HG03378 (cell line): ENCODE data around the gene SNCA.

Experiments used
- ATAC-seq: cut with Tn5 transposase; IDR thresholded peaks from one replicate; pipeline ENCODE4 v1.9.1; 2021; ENCODE audit warnings: mild to moderate bottlenecking, moderate library complexity; ENCODE audit not compliant: unreplicated experiment

The SNCA gene

GRCh38 chr4:89836897-89837384 is at the start of gene SNCA:
SNCA (minus strand) TSS chr4:89837161; CDS start chr4:89835667, 1,494 bp downstream.
- ATAC-seq, result no peak

- ATAC-seq, result no peak
These were observed 42.3 kb upstream of the SNCA start for GRCh38 chr4:89879215-89879614.

GRCh38 chr4:89878611-89879010 is 41.6 kb upstream of the SNCA start:
- ATAC-seq, result no peak

- no peak for ATAC-seq
These were observed 39.6 kb upstream of the SNCA start for GRCh38 chr4:89876548-89876947.

- no peak for ATAC-seq
These were observed 34.2 kb upstream of the SNCA start for GRCh38 chr4:89871211-89871610.

- no peak for ATAC-seq
These were observed 32.1 kb upstream of the SNCA start for GRCh38 chr4:89868999-89869589.

GRCh38 chr4:89868276-89868675 is 31.3 kb upstream of the SNCA start:
- ATAC-seq, result no peak

- ATAC-seq, result no peak
These were observed 26.6 kb upstream of the SNCA start for GRCh38 chr4:89863533-89863932.

GRCh38 chr4:89860971-89861370 is 24.0 kb upstream of the SNCA start:
- no peak for ATAC-seq

GRCh38 chr4:89855236-89855635 is 18.3 kb upstream of the SNCA start:
- ATAC-seq, result no peak

GRCh38 chr4:89847571-89848325 is 10.8 kb upstream of the SNCA start:
- ATAC-seq, result no peak

- no peak for ATAC-seq
These were observed 2.6 kb upstream of the SNCA start for GRCh38 chr4:89839558-89839957.

- ATAC-seq, result no peak
These were observed 1.0 kb upstream of the SNCA start for GRCh38 chr4:89837993-89838390.

- no peak for ATAC-seq
These were observed 528 bp upstream of the SNCA start for GRCh38 chr4:89837385-89837992.

GRCh38 chr4:89836031-89836745 is 773 bp downstream of the SNCA start:
- no peak for ATAC-seq

- ATAC-seq, result no peak
These were observed 1.5 kb downstream of the SNCA start for GRCh38 chr4:89835413-89835812.

- ATAC-seq, result no peak
These were observed 2.3 kb downstream of the SNCA start for GRCh38 chr4:89834486-89835209.

- peak; percentile 92 for ATAC-seq
These were observed 7.4 kb downstream of the SNCA start for GRCh38 chr4:89829470-89830138.

GRCh38 chr4:89823416-89823815 is 13.5 kb downstream of the SNCA start:
- ATAC-seq, result no peak

GRCh38 chr4:89821612-89822011 is 15.3 kb downstream of the SNCA start:
- ATAC-seq, result no peak
